Measurements from ENCODE around the gene CDCA7.
"Not testable (repeated sequence)": the region's sequence is repeated elsewhere in the genome, so short reads cannot be mapped to it uniquely, and the experiment has no call there.

CDCA7 gene

GRCh38 chr2:173401716-173402326 lies 47.1 kb downstream of the CDCA7 start:
- no peak for DNase-seq (ENCODE audit: low read depth in 1 of 2, low spot score in 1 of 2)

DNA sequence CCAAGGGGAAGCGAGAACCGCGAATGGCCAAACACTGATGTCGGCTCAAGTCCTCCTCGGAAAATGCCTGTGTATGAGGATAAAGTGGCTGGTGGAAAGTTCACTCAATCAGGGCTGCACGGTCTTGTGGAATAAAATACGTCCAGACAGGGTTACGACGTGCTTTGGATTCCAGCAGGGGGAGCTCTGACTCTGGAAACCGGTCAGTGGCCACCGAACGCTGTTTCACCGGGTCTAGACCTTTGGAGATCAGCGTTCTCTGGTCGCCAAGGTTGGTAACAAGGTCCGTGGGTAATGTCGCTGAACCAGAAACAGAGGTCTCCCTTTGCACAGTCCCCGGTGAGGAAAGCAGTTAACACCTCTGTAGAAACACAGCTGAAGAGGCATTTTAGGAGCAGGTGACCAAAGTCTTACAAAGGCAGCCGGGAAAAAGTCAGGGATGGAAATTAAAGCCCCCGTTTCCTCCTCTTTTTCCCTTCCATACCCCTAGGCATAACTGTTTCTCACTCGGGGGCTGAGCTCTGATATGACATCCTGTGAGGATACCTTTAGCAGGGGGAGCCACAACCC lies 47.8 kb downstream of the CDCA7 start:
- peak; percentile 42 to 53 for DNase-seq (ENCODE audit: low read depth in 1 of 2, low spot score in 1 of 2)

DNA sequence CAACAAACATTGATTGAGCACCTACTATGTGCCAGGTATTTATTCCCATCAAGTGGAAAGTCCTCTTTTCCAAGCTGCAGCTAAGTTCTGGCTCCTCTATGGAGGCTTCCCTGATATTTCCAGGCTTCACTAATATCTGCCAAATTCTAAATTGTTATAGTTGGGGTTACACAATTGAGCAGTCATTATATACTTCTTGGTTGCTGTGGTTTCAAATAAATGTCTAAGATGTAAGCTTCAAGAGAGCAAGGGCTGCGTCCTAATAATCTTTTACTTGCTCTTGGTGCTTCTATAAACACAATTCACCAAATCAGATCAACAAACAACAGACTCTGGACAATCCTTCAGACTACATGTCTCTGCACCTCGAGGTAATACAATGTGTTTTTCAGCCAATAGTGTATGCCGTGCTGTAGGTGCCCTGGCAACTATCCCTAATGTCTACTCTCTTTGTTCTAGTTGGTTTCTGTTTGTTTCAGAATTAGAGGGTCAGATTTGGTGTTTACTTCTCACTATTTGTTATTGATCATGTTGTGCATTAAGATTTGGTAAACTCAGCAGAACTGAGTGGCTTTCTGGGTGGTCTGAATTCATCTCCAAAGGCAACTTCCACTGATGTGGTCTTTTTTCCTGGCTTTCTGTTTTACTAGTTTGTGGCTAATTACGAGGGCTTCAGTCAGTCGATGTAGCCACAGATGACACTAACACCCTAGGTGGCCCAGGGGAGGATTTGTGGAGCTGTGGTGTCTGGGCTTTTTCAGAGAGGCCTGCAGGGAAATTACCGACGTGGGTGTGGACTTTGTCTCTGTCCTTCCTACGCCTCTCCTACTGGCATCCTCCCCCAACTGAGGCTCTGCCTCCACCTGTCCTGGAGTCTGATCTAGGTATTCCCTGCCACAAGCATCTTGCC lies 50.4 kb downstream of the CDCA7 start:
- no peak for DNase-seq (ENCODE audit: low read depth in 1 of 2, low spot score in 1 of 2)

DNA sequence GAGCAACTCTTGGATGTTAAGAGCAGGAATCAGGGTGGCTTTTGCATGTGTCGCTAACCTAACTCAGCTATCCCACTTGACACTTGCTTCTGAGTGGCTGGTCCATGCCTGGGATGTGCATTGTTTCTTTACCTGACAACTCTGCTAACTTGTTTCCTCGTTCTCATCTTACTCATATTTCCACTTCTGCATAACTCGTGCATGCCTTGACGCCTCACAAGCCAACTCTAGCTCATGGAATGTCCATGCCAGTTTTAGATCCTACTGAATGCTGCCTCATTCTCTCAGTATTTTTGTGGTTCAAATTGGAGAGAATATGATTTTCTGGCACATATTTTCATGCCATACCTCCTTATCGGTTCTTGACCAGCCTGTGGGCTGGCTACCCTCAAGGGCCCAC lies 52.5 kb downstream of the CDCA7 start:
- DNase-seq (ENCODE audit: low read depth in 1 of 2, low spot score in 1 of 2): no peak

DNA sequence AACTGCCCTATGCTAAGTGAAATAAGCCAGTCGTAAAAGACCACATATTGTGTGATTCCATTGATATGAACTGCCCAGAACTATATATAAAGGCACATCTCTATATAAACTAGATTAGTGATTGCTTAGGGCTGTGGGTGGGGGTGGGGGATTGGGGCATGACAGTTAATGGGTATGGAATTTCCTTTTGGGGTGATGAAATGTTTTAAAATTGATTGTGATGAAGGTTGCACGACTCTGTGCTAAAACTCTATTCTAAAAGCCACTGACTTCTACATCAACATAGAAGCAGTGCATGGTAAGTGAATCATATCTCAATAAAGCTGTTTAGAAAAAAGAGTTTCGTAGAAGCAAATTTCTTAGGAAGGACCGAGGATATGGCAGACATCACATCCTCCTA lies 53.0 kb downstream of the CDCA7 start:
- no peak for DNase-seq (ENCODE audit: low read depth in 1 of 2, low spot score in 1 of 2)

DNA sequence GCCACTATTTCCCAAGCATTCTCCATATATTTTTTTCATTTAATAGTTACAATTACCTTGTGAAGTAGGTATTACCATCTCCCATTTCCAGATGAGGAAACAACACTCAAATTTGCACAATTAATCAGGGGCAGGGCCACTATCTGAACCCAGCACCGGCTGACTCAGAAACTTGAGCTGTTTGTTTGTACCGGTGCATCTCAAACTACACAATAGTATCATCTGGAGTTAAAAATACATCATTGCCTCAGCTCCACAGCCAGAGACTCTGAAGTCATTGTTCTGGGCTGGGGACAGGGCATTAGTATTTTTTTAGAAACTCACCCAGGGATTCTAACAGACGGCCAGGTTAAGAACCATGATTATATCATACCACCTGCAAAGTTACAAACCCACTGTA lies 55.9 kb downstream of the CDCA7 start:
- DNase-seq (ENCODE audit: low read depth in 1 of 2, low spot score in 1 of 2): no peak

- no peak for DNase-seq (ENCODE audit: low read depth in 1 of 2, low spot score in 1 of 2)
These were observed 58.0 kb downstream of the CDCA7 start for GRCh38 chr2:173412628-173413027.

DNA sequence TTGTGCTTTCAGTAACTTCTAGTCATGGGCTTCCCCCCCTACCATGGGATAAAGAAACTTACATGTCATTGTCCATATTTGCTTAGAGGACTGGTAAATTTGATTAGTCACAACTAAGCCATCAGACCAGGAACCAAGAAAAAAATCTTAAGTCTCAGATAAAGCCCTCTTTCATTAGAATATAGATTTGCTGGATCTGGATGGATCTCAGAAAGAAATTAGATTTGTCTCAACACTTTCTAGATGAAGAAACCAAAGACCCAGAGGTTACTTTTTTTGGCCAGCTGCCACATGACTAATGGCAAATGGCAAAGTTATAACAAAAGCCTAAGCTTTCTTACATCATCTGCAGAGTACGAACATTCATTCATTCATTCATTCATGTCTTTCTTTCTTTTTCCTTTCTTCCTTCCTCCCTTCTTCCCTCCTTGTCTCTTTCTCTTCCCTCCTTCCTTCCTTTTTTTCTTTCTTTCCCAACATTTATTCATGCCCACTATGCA lies 60.2 kb downstream of the CDCA7 start:
- DNase-seq (ENCODE audit: low read depth in 1 of 2, low spot score in 1 of 2): no peak

- DNase-seq (ENCODE audit: low read depth in 1 of 2, low spot score in 1 of 2): no peak
These were observed 61.0 kb downstream of the CDCA7 start for GRCh38 chr2:173415431-173416381.

DNA sequence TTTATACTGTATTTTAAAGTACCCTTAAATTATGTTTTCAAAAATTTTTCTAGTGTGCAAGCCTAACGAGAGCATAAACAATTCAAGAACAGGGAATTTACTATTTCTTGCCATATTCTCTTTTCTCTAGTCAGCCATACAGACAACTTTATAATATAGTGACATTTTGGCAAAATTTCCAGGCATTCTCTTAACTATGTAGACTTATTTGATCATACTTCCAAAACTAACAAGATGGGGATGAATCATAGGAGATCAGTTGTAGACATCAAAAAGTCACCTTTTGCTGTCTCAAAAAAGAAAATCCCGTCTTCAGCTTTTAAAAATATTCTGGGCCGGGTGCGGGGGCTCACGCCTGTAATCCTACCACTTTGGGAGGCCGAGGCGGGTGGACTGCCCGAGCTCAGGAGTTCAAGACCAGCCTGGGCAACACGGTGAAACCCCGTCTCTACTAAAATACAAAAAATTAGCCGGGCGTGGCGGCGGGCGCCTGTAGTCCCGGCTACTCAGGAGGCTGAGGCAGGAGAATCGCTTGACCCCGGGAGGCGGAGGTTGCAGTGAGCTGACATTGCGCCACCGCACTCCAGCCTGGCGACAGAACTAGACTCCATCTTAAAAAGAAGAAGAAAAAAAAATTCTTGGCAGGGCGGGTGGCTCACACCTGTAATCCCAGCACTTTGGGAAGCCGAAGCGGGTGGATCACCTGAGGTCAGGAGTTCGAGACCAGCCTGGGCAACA lies 61.9 kb downstream of the CDCA7 start:
- DNase-seq (ENCODE audit: low read depth in 1 of 2, low spot score in 1 of 2): not testable (repeated sequence)

DNA sequence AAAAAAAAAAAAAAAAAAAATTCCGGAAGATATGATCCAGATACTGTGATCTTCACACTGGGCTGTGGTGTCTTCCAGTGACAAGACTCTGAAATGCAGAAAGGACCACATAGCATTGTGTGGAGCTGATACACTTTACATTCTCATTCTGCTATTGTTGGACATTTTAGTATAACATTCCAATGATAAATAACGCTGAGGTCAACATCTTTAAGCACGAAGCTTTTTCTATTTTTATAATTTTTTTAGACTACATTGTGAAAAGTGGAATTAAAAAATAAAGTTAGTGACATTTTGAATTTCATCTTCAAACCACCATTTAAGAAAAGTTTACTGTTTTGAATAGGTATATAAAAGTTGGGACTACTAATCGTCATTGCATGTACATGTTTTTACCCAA lies 62.7 kb downstream of the CDCA7 start:
- no peak for DNase-seq (ENCODE audit: low read depth in 1 of 2, low spot score in 1 of 2)

- no peak for DNase-seq (ENCODE audit: low read depth in 1 of 2, low spot score in 1 of 2)
These were observed 63.1 kb downstream of the CDCA7 start for GRCh38 chr2:173417802-173418201.

Data from stimulated activated CD4-positive, alpha-beta T cell treated with anti-CD3 and anti-CD28 coated beads, Interleukin-15, amount 100 ng/mL, for 1 hour (primary cell).